Uterus (tissue), 4 donors: ENCODE data around the gene ZFP36. TPM values are rescaled to one million over a fixed set of nuclear protein-coding genes. Genes with fewer than 3 reads are reported as not detected.
"Not testable (repeated sequence)": the region's sequence is repeated elsewhere in the genome, so short reads cannot be mapped to it uniquely, and the experiment has no call there.

Experiments used
- DNase-seq, 2 donors: peaks; one replicate each; pipeline ENCODE4 v3.0.0-alpha.2; 2019 to 2020
- H3K27ac ChIP-seq, 2 donors: fragments of 200-600 bp; sonication (generic); 1 replicate in 1 of 2; 2 replicates in 1 of 2; pipeline ENCODE4 v1.5.1; 2016 to 2018
- H3K27me3 ChIP-seq, 2 donors: fragments of 200-600 bp; sonication (generic); one replicate each; pipeline ENCODE4 v1.5.1; 2018 to 2019; ENCODE audit warnings: control low read depth in 1 of 2
- H3K36me3 ChIP-seq, 2 donors: fragments of 200-600 bp; sonication (generic); one replicate each; pipeline ENCODE4 v1.5.1; 2019; ENCODE audit warnings: control low read depth in 1 of 2
- H3K4me1 ChIP-seq, 2 donors: fragments of 200-600 bp; sonication (generic); one replicate each; pipeline ENCODE4 v1.5.1; 2018 to 2019; ENCODE audit warnings: control low read depth in 1 of 2
- H3K4me3 ChIP-seq, 2 donors: fragments of 200-600 bp; sonication (generic); 1 replicate in 1 of 2; 2 replicates in 1 of 2; pipeline ENCODE4 v1.5.1; 2018 to 2019; ENCODE audit warnings: mild to moderate bottlenecking in 1 of 2
- H3K9me3 ChIP-seq, 2 donors: fragments of 200-600 bp; sonication (generic); one replicate each; pipeline ENCODE4 v1.5.1; 2019; ENCODE audit warnings: control low read depth in 1 of 2
- CTCF ChIP-seq, 4 experiments: fragments of 200-600 bp in 2 of 4; fragments of 450-650 bp in 2 of 4; sonication (generic) in 2 of 4; IDR thresholded peaks; one replicate each; pipeline ENCODE4 v1.5.1; 2016 to 2019; ENCODE audit warnings: antibody characterized with exemption in 4 of 4, mild to moderate bottlenecking in 2 of 4, moderate library complexity in 1 of 4
- POLR2A ChIP-seq, 2 donors: fragments of 450-650 bp; IDR thresholded peaks; one replicate each; pipeline ENCODE4 v1.6.1; 2016; ENCODE audit warnings: antibody characterized with exemption in 2 of 2, mild to moderate bottlenecking in 1 of 2, moderate library complexity in 1 of 2
- intact Hi-C: fragments of 100-400 bp; cut with DNase I; formaldehyde crosslinking; loops from one replicate; pipeline ENCODE4 v1.15.1; 2023; ENCODE audit warnings: low total_unique reads
- microRNA-seq: library from miRNA; unstranded; fragments of <30 nt; microRNA quantifications from one replicate; pipeline ENCODE4, GENCODE V29; 2016; ENCODE audit warnings: borderline microRNAs expressed, borderline replicate concordance
- small RNA-seq: library from RNA; depleted of rRNA; stranded (forward); fragments of <200 nt; gene quantifications from one replicate; pipeline ENCODE3, GENCODE V24; 2016
- total RNA-seq, 4 donors: library from RNA; depleted of rRNA in 3 of 4; stranded (reverse); fragments of >200 nt in 3 of 4; gene quantifications; one replicate each; pipeline versions ENCODE4 v1.1.0 to v1.2.4, GENCODE V29; 2014 to 2023
- donor health status: DM: yes; HTN: yes; CAD: no.

Gene ZFP36
- total RNA-seq, 4 donors from 2014 or later = 5.0 to 276 (median 145) TPM

- DNase-seq = peak; percentile 96 to 97
- intact Hi-C loops = no loop called here
- Histone ChIP-seq H3K27ac (peak within 1 kb of the TSS; percentile 94 to 97), H3K36me3 (no peaks in the 10 kb centered on the region), H3K4me1 (peaks cover 0 to 8% of the 10 kb centered on the region in 2 donors), H3K27me3 (no peaks in the 10 kb centered on the region), H3K9me3 (no peaks in the 10 kb centered on the region), H3K4me3 (peak within 1 kb of the TSS; percentile 70 to 96)
- TF ChIP-seq POLR2A (IDR thresholded peaks at IDR 0.05) = peak; percentile 91 to 95
- peak in 1 of 4 experiments; percentile 15 for TF ChIP-seq CTCF (IDR thresholded peaks at IDR 0.05)
Observed at GRCh38 chr19:39445196-39446111, 38.8 kb downstream of the ZFP36 start, which contains the start of gene SUPT5H. TSS of gene SUPT5H (plus strand) at chr19:39445582. CDS start at chr19:39445891, 309 bp downstream.

GRCh38 chr19:39446365-39447084, 39.9 kb downstream of the ZFP36 start:
- Histone ChIP-seq H3K27me3 (no peaks in the 10 kb centered on the region), H3K27ac (peak overlapping the region; percentile 94 to 97), H3K36me3 (no peaks in the 10 kb centered on the region), H3K4me1 (peaks cover 0 to 8% of the 10 kb centered on the region in 2 donors), H3K9me3 (no peaks in the 10 kb centered on the region), H3K4me3 (peak overlapping the region; percentile 70 to 96)
- TF ChIP-seq POLR2A (IDR thresholded peaks at IDR 0.05) = no peak
- DNase-seq = no peak
- intact Hi-C loops = no loop called here

- intact Hi-C loops = no loop called here
- no peak for DNase-seq
- H3K4me3 ChIP-seq = no peak overlapping the region
- H3K27ac ChIP-seq = no peak overlapping the region
- H3K4me1 ChIP-seq = peaks cover 0 to 8% of the 10 kb centered on the region in 2 donors
- no peaks in the 10 kb centered on the region for H3K27me3 ChIP-seq
- H3K9me3 ChIP-seq = no peaks in the 10 kb centered on the region
- TF ChIP-seq POLR2A (IDR thresholded peaks at IDR 0.05) (no peak), CTCF (IDR thresholded peaks at IDR 0.05) (no peak)
- no peaks in the 10 kb centered on the region for H3K36me3 ChIP-seq
Observed at GRCh38 chr19:39448271-39448670, 41.6 kb downstream of the ZFP36 start.

- no peaks in the 10 kb centered on the region for H3K27me3 ChIP-seq
- no peak for DNase-seq
- no peaks in the 10 kb centered on the region for H3K9me3 ChIP-seq
- no peak overlapping the region for H3K27ac ChIP-seq
- no peak overlapping the region for H3K4me3 ChIP-seq
- peaks cover 0 to 8% of the 10 kb centered on the region in 2 donors for H3K4me1 ChIP-seq
- no peak for TF ChIP-seq CTCF (IDR thresholded peaks at IDR 0.05)
- no peak for TF ChIP-seq POLR2A (IDR thresholded peaks at IDR 0.05)
- intact Hi-C loops = no loop called here
- no peaks in the 10 kb centered on the region for H3K36me3 ChIP-seq
Observed at GRCh38 chr19:39449116-39449797, 42.6 kb downstream of the ZFP36 start.

GRCh38 chr19:39451257-39451656, 44.6 kb downstream of the ZFP36 start:
- H3K27me3 ChIP-seq, H3K36me3 ChIP-seq, H3K4me1 ChIP-seq, H3K9me3 ChIP-seq, DNase-seq, H3K4me3 ChIP-seq, H3K27ac ChIP-seq, intact Hi-C loops: not testable (repeated sequence)

Small RNA genes within 50 kb of the gene (microRNA-seq; reads per million reads assigned to microRNA genes)
- 3.9 reads per million for gene MIR4530

Small RNA genes within 50 kb of the gene (small RNA-seq; reads per million reads assigned to genes)
- gene MIR4530 = not detected
- gene RN7SL566P = not detected

Other genes with a start within 250 kb of the ZFP36 start
- gene NCCRP1, start 209.9 kb upstream of the ZFP36 start, total RNA-seq = not detected
- not detected for gene SYCN, start 202.6 kb upstream of the ZFP36 start, total RNA-seq
- not detected for gene IFNL3, start 161.8 kb upstream of the ZFP36 start, total RNA-seq
- gene IFNL4, start 158.0 kb upstream of the ZFP36 start, total RNA-seq = under 1 TPM in 1 of 4 donors, not detected in 3; 0.90 TPM
- gene IFNL2, start 138.5 kb upstream of the ZFP36 start, total RNA-seq = not detected
- not detected for gene IFNL1, start 110.4 kb upstream of the ZFP36 start, total RNA-seq
- 1 to 10 TPM in 2 of 4 donors, not detected in 2; 1.4 to 4.7 TPM for gene LRFN1, start 86.0 kb upstream of the ZFP36 start, total RNA-seq
- 10 to 100 TPM; 10.4 to 43.0 (median 18.9) TPM for gene GMFG, start 70.8 kb upstream of the ZFP36 start, total RNA-seq
- 100 to 1,000 TPM in 1 of 4 donors, 10 to 100 TPM in 3; 11.3 to 128 (median 58.6) TPM for gene SAMD4B, start 64.4 kb upstream of the ZFP36 start, total RNA-seq
- gene PAF1, start 15.7 kb upstream of the ZFP36 start, total RNA-seq = 10 to 100 TPM; 21.8 to 65.6 (median 33.7) TPM
- gene MED29, start 15.5 kb upstream of the ZFP36 start, total RNA-seq = 100 to 1,000 TPM in 1 of 4 donors, 10 to 100 TPM in 3; 15.6 to 282 (median 40.8) TPM
- gene PLEKHG2, start 5.8 kb downstream of the ZFP36 start, total RNA-seq = 100 to 1,000 TPM in 1 of 4 donors, 10 to 100 TPM in 1, 1 to 10 TPM in 2; 5.1 to 120 (median 21.6) TPM
- gene RPS16, start 29.1 kb downstream of the ZFP36 start, total RNA-seq = 1,000 to 10,000 TPM in 3 of 4 donors, 10 to 100 TPM in 1; 50.5 to 6,434 (median 2,757) TPM
- gene SUPT5H, start 38.7 kb downstream of the ZFP36 start, total RNA-seq = 100 to 1,000 TPM in 1 of 4 donors, 10 to 100 TPM in 3; 11.8 to 119 (median 40.0) TPM
- 10 to 100 TPM; 21.0 to 48.6 (median 28.5) TPM for gene TIMM50, start 74.0 kb downstream of the ZFP36 start, total RNA-seq
- under 1 TPM in 1 of 4 donors, not detected in 3; 0.41 TPM for gene DLL3, start 92.1 kb downstream of the ZFP36 start, total RNA-seq
- gene SELENOV, start 108.3 kb downstream of the ZFP36 start, total RNA-seq = under 1 TPM in 1 of 4 donors, not detected in 3; 0.41 TPM
- 1 to 10 TPM in 3 of 4 donors, under 1 TPM in 1; 0.29 to 6.6 (median 5.1) TPM for gene EID2B, start 126.0 kb downstream of the ZFP36 start, total RNA-seq
- gene EID2, start 133.3 kb downstream of the ZFP36 start, total RNA-seq = 10 to 100 TPM in 2 of 4 donors, 1 to 10 TPM in 2; 3.8 to 15.5 (median 8.6) TPM
- gene LGALS13, start 195.7 kb downstream of the ZFP36 start, total RNA-seq = not detected
- not detected for gene LGALS16, start 249.1 kb downstream of the ZFP36 start, total RNA-seq